ENCODE data around the gene CX3CL1.

GRCh38 chr16:57352636-57353047 is 19.6 kb upstream of the CX3CL1 start:
- no peak for TF ChIP-seq EP300 (IDR thresholded peaks at IDR 0.05; ENCODE audit: low read depth)
- no peak for TF ChIP-seq POLR2A (IDR thresholded peaks at IDR 0.05)
- TF ChIP-seq, protein P1, sequence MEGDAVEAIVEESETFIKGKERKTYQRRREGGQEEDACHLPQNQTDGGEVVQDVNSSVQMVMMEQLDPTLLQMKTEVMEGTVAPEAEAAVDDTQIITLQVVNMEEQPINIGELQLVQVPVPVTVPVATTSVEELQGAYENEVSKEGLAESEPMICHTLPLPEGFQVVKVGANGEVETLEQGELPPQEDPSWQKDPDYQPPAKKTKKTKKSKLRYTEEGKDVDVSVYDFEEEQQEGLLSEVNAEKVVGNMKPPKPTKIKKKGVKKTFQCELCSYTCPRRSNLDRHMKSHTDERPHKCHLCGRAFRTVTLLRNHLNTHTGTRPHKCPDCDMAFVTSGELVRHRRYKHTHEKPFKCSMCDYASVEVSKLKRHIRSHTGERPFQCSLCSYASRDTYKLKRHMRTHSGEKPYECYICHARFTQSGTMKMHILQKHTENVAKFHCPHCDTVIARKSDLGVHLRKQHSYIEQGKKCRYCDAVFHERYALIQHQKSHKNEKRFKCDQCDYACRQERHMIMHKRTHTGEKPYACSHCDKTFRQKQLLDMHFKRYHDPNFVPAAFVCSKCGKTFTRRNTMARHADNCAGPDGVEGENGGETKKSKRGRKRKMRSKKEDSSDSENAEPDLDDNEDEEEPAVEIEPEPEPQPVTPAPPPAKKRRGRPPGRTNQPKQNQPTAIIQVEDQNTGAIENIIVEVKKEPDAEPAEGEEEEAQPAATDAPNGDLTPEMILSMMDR (IDR thresholded peaks at IDR 0.05), result no peak
- TF ChIP-seq POLR2AphosphoS5 (IDR thresholded peaks at IDR 0.05), result no peak
